ENCODE data around the gene CACNA1C. TPM values are rescaled to one million over a fixed set of nuclear protein-coding genes. Genes with fewer than 3 reads are reported as not detected.

Gene CACNA1C
- polyA plus RNA-seq, 1 of the 3 experiments (the other 2 are of a cell fraction) = 1.5 TPM

- Histone ChIP-seq H3K4me2 (no peak overlapping the region), H3K27me3 (ENCODE audit: insufficient read depth) (no peaks in the 10 kb centered on the region), H4K20me1 (ENCODE audit: insufficient read depth) (no peaks in the 10 kb centered on the region), H3K9me2 (no peaks in the 10 kb centered on the region), H3K9me3 (no peaks in the 10 kb centered on the region), H2AFZ (ENCODE audit: low read depth) (no peak overlapping the region), H3K27ac (ENCODE audit: low read depth in 2 of 2, low read length in 1 of 2) (no peak overlapping the region), H3K4me3 (ENCODE audit: low read depth in 2 of 2, low read length in 1 of 2) (no peak overlapping the region), H3F3A (replicated peaks; ENCODE audit: insufficient read depth) (no peaks in the 10 kb centered on the region), H3K4me1 (ENCODE audit: control insufficient read depth in 1 of 2, insufficient read depth in 2 of 2, low read depth in 1 of 2, low read length in 1 of 2) (no peaks in the 10 kb centered on the region), H3K9ac (no peak overlapping the region), H3K79me2 (ENCODE audit: insufficient read depth) (no peaks in the 10 kb centered on the region), H3K36me3 (replicated peaks in 1 of 2; ENCODE audit: control insufficient read depth in 1 of 2, insufficient read depth in 2 of 2, low read length in 1 of 2) (no peaks in the 10 kb centered on the region)
- 44% methylated on average over 7 of the region's 7 CpGs for WGBS (ENCODE audit: low lambda C conversion rate)
- no peak for DNase-seq
- ChIA-PET CTCF (interaction anchor here (0.5 to 2.8 kb wide), 2 partner anchors 12 to 103 kb away, joined by 3 to 22 read pairs; no protein-coding TSS in a partner anchor), POLR2A (interaction anchor here (0.8 kb wide), 1 partner anchor 34 kb away, joined by 3 read pairs; no protein-coding TSS in a partner anchor)
- TF ChIP-seq MEF2A (IDR thresholded peaks at IDR 0.05; ENCODE audit: borderline replicate concordance, low read depth) = no peak
- TF ChIP-seq GATA2 (CRISPR knock-in tag; IDR thresholded peaks at IDR 0.05) = no peak
- no peak for TF ChIP-seq EZH2phosphoT487 (IDR thresholded peaks at IDR 0.05; ENCODE audit: borderline replicate concordance, low read depth)
- no peak for TF ChIP-seq NFIC (IDR thresholded peaks at IDR 0.05; ENCODE audit: borderline replicate concordance)
- no peak for TF ChIP-seq USF1 (IDR thresholded peaks at IDR 0.05; ENCODE audit: borderline replicate concordance, low read depth)
- no peak for TF ChIP-seq RXRA (IDR thresholded peaks at IDR 0.05; ENCODE audit: borderline replicate concordance, low read depth)
- TF ChIP-seq REST (IDR thresholded peaks at IDR 0.05; ENCODE audit: low read depth, low read length) = no peak
- no peak for TF ChIP-seq RFX5 (IDR thresholded peaks at IDR 0.05; ENCODE audit: low read length)
- no peak for TF ChIP-seq MXI1 (IDR thresholded peaks at IDR 0.05; ENCODE audit: low read depth, low read length)
- no peak for TF ChIP-seq POLR2AphosphoS5 (IDR thresholded peaks at IDR 0.05; ENCODE audit: low read depth, low read length)
- TF ChIP-seq ZBTB33 (IDR thresholded peaks at IDR 0.05; ENCODE audit: borderline replicate concordance, low read depth) = no peak
- no peak for TF ChIP-seq FOXM1 (IDR thresholded peaks at IDR 0.05; ENCODE audit: low read depth)
- no peak for TF ChIP-seq RCOR1 (IDR thresholded peaks at IDR 0.05; ENCODE audit: low read length)
- no peak for TF ChIP-seq ELF1 (IDR thresholded peaks at IDR 0.05)
- TF ChIP-seq RAD21 (IDR thresholded peaks at IDR 0.05; ENCODE audit: low read length) = no peak
- TF ChIP-seq PBX3 (IDR thresholded peaks at IDR 0.05) = no peak
- TF ChIP-seq NRF1 (IDR thresholded peaks at IDR 0.05; ENCODE audit: low read depth, low read length) = no peak
- TF ChIP-seq TCF12 (IDR thresholded peaks at IDR 0.05) = no peak
- no peak for TF ChIP-seq CTCF (IDR thresholded peaks at IDR 0.05)
Observed at GRCh38 chr12:2570562-2570961, 517.8 kb downstream of the CACNA1C start.
